IMR-90 (cell line): ENCODE measurements around the gene ANKRD40. TPM values are rescaled to one million over a fixed set of nuclear protein-coding genes. Genes with fewer than 3 reads are reported as not detected.

Source experiments
- ATAC-seq: fragments of 200-7000 bp; cut with Tn5 transposase; 2 replicates; pipeline ENCODE4 v1.9.1; 2020; ENCODE audit warnings: low read depth, mild to moderate bottlenecking, moderate library complexity
- BruUV-seq: library from RNA; stranded (reverse); fragments of 400-500 nt; replicated peaks from 2 replicates; lab custom pipeline; 2021; lab: Mats Ljungman, UMichigan
- CTCF ChIA-PET: fragments of 300-600 bp; formaldehyde crosslinking; extraction: SDS; loops from one replicate; lab custom pipeline; 2021; ENCODE audit warnings: antibody characterized with exemption; lab: Yijun Ruan, JAX
- POLR2A ChIA-PET: fragments of 300-600 bp; sonication (Branson Sonifier 250); formaldehyde crosslinking; loops from one replicate; lab custom pipeline; 2022; ENCODE audit warnings: antibody characterized with exemption; ENCODE audit not compliant: unreplicated experiment; lab: Charles Lee
- DNase-seq: peaks from one replicate; pipeline ENCODE4 v3.0.0; 2013
- H2AFZ ChIP-seq: replicated peaks from 2 replicates; pipeline ENCODE3; 2013; ENCODE audit warnings: low read length, mild to moderate bottlenecking; ENCODE audit not compliant: poor library complexity
- H2AK5ac ChIP-seq: 2 replicates; pipeline ENCODE4 v1.6.1; 2013; ENCODE audit warnings: low read depth, low read length, inconsistent platforms
- H2AK9ac ChIP-seq: replicated peaks from 2 replicates; pipeline ENCODE3; 2013; ENCODE audit warnings: mild to moderate bottlenecking, low read depth, low read length, moderate library complexity; ENCODE audit not compliant: poor library complexity
- H2BK120ac ChIP-seq: 2 replicates; pipeline ENCODE4 v1.6.1; 2013; ENCODE audit warnings: low read depth, low read length, inconsistent platforms
- H2BK15ac ChIP-seq: 3 replicates; pipeline ENCODE4 v1.6.1; 2013; ENCODE audit warnings: low read depth, low read length, inconsistent platforms
- H2BK20ac ChIP-seq: 2 replicates; pipeline ENCODE4 v1.6.1; 2013; ENCODE audit warnings: low read depth, mild to moderate bottlenecking, inconsistent platforms, low read length, moderate library complexity
- H2BK5ac ChIP-seq: 2 replicates; pipeline ENCODE4 v1.6.1; 2013; ENCODE audit warnings: mild to moderate bottlenecking, low read depth, low read length, inconsistent platforms; ENCODE audit not compliant: poor library complexity, severe bottlenecking
- H3K14ac ChIP-seq: replicated peaks from 2 replicates; pipeline ENCODE4 v1.6.1; 2013; ENCODE audit warnings: low read depth, low read length, inconsistent platforms
- H3K18ac ChIP-seq: 2 replicates; pipeline ENCODE4 v1.6.1; 2013; ENCODE audit warnings: low read depth, low read length, control low read depth
- H3K23ac ChIP-seq: 2 replicates; pipeline ENCODE4 v1.6.1; 2013; ENCODE audit warnings: low read depth, low read length, inconsistent platforms
- H3K27ac ChIP-seq: 2 replicates; pipeline ENCODE4 v1.5.1; 2013; ENCODE audit warnings: mild to moderate bottlenecking, control low read depth, low read length; ENCODE audit not compliant: insufficient read depth
- H3K27me3 ChIP-seq: 2 replicates; pipeline ENCODE4 v1.6.1; 2013; ENCODE audit warnings: low read length; ENCODE audit not compliant: control insufficient read depth, insufficient read depth
- H3K36me3 ChIP-seq: 2 replicates; pipeline ENCODE4 v1.6.1; 2013; ENCODE audit warnings: low read length, mixed read lengths; ENCODE audit not compliant: control insufficient read depth, insufficient read depth
- H3K4ac ChIP-seq: 2 replicates; pipeline ENCODE4 v1.6.1; 2013; ENCODE audit warnings: low read depth, low read length, inconsistent platforms
- H3K4me1 ChIP-seq: 2 replicates; pipeline ENCODE4 v1.6.1; 2013; ENCODE audit warnings: low read length, mixed read lengths; ENCODE audit not compliant: control insufficient read depth, insufficient read depth
- H3K4me2 ChIP-seq: 2 replicates; pipeline ENCODE4 v1.6.1; 2013; ENCODE audit warnings: low read depth, mild to moderate bottlenecking, control low read depth, low read length, moderate library complexity
- H3K4me3 ChIP-seq: 2 replicates; pipeline ENCODE4 v1.5.1; 2013; ENCODE audit warnings: low read depth, mild to moderate bottlenecking, control low read depth, low read length, moderate library complexity; ENCODE audit not compliant: insufficient read depth
- H3K56ac ChIP-seq: 2 replicates; pipeline ENCODE4 v1.6.1; 2013; ENCODE audit warnings: low read length, inconsistent platforms; ENCODE audit not compliant: insufficient read depth; ENCODE audit errors: extremely low read depth
- H3K79me1 ChIP-seq, 2 experiments: 2 replicates each; pipeline ENCODE4 v1.6.1; 2013; ENCODE audit warnings: low read length in 2 of 2, inconsistent platforms in 1 of 2, low read depth in 1 of 2
- H3K9ac ChIP-seq: 2 replicates; pipeline ENCODE4 v1.6.1; 2013; ENCODE audit warnings: low read depth, low read length, control low read depth
- H3K9me1 ChIP-seq: 2 replicates; pipeline ENCODE4 v1.6.1; 2013; ENCODE audit warnings: low read length, inconsistent platforms; ENCODE audit not compliant: insufficient read depth
- H3K9me3 ChIP-seq: 2 replicates; pipeline ENCODE4 v1.6.1; 2013; ENCODE audit warnings: low read length; ENCODE audit not compliant: control insufficient read depth, insufficient read depth
- H4K20me1 ChIP-seq: 2 replicates; pipeline ENCODE4 v1.6.1; 2013; ENCODE audit warnings: low read length, inconsistent platforms; ENCODE audit not compliant: insufficient read depth
- H4K5ac ChIP-seq: 2 replicates; pipeline ENCODE4 v1.6.1; 2013; ENCODE audit warnings: mild to moderate bottlenecking, low read depth, low read length, control low read depth
- H4K8ac ChIP-seq, 2 experiments: 2 replicates each; pipeline ENCODE4 v1.6.1; 2013; ENCODE audit warnings: low read depth in 2 of 2, low read length in 2 of 2, control low read depth in 1 of 2, inconsistent platforms in 1 of 2
- H4K91ac ChIP-seq: 2 replicates; pipeline ENCODE4 v1.6.1; 2013; ENCODE audit warnings: low read depth, low read length, inconsistent platforms; ENCODE audit not compliant: insufficient read depth
- BHLHE40 ChIP-seq: fragments of 150-350 bp; IDR thresholded peaks from 2 replicates; pipeline ENCODE4 v1.6.1; 2016; ENCODE audit warnings: mild to moderate bottlenecking, low read depth, low read length
- CEBPB ChIP-seq: IDR thresholded peaks from 2 replicates; pipeline ENCODE4 v1.6.1; 2012; ENCODE audit warnings: low read depth, low read length, improper control_type of control experiment
- CHD1 ChIP-seq: IDR thresholded peaks from 2 replicates; pipeline ENCODE4 v1.6.1; 2012; ENCODE audit warnings: low read depth, low read length, improper control_type of control experiment
- CTCF ChIP-seq: conservative IDR thresholded peaks from 2 replicates; pipeline ENCODE4 v1.5.1; 2012; ENCODE audit warnings: mild to moderate bottlenecking, low read depth, low read length, improper control_type of control experiment
- FOS ChIP-seq: fragments of 150-350 bp; IDR thresholded peaks from 2 replicates; pipeline ENCODE4 v1.6.1; 2016; ENCODE audit warnings: low read depth, low read length
- MAZ ChIP-seq: IDR thresholded peaks from 2 replicates; pipeline ENCODE4 v1.6.1; 2012; ENCODE audit warnings: low read depth, mild to moderate bottlenecking, low read length, improper control_type of control experiment, moderate library complexity, borderline replicate concordance
- MXI1 ChIP-seq: IDR thresholded peaks from 2 replicates; pipeline ENCODE4 v1.6.1; 2012; ENCODE audit warnings: low read depth, mild to moderate bottlenecking, low read length, moderate library complexity, borderline replicate concordance
- NFE2L2 ChIP-seq: fragments of 150-350 bp; IDR thresholded peaks from 2 replicates; pipeline ENCODE4 v1.6.1; 2016; ENCODE audit warnings: low read depth, mild to moderate bottlenecking, low read length
- POLR2A ChIP-seq: IDR thresholded peaks from 2 replicates; pipeline ENCODE4 v1.6.1; 2012; ENCODE audit warnings: mild to moderate bottlenecking, low read depth, low read length
- RAD21 ChIP-seq: IDR thresholded peaks from 2 replicates; pipeline ENCODE4 v1.6.1; 2012; ENCODE audit warnings: low read length, improper control_type of control experiment
- RFX5 ChIP-seq: IDR thresholded peaks from 2 replicates; pipeline ENCODE4 v1.8.0; 2012; ENCODE audit warnings: low read depth, mild to moderate bottlenecking, low read length, moderate library complexity
- WGBS, 2 experiments: methylation state at CpG; one replicate each; pipeline versions ENCODE4 v1.1.5 to v1.1.7; 2013; ENCODE audit warnings: missing lambda C conversion rate in 2 of 2; ENCODE audit not compliant: insufficient read length in 1 of 2; ENCODE audit errors: extremely low coverage in 2 of 2; 5-methylcytosine and 5-hydroxymethylcytosine counted together
- dilution Hi-C: fragments of 300-500 bp; cut with HindIII; formaldehyde crosslinking; loops from one replicate; pipeline ENCODE4 v1.14.3; 2018; ENCODE audit warnings: low sequenced_read_pairs; ENCODE audit not compliant: unreplicated experiment
- in situ Hi-C: fragments of 300-500 bp; cut with MboI; formaldehyde crosslinking; loops from 3 replicates; pipeline ENCODE4 v1.14.3; 2019; ENCODE audit warnings: low sequenced_read_pairs, inconsistent platforms, mixed read lengths
- intact Hi-C: fragments of 100-400 bp; cut with micrococcal nuclease; formaldehyde crosslinking; loops from 2 replicates; pipeline ENCODE4 v1.10.0; 2022
- polyA plus RNA-seq, 3 experiments: library from polyadenylated mRNA; depleted of rRNA; stranded (reverse); fragments of >200 nt; gene quantifications; 2 replicates each; pipeline ENCODE4 v1.2.3, GENCODE V29; 2012; ENCODE audit warnings: low replicate concordance in 1 of 3
- total RNA-seq: library from RNA; depleted of rRNA; stranded (reverse); fragments of >200 nt; gene quantifications from 2 replicates; pipeline ENCODE4 v1.2.3, GENCODE V29; 2012

Gene ANKRD40
- total and polyA plus RNA-seq, 2 of the 4 experiments (the other 2 are of a cell fraction), result 23.4 to 35.8 TPM

GRCh38 chr17:50731575-50732460, 24.1 kb upstream of the ANKRD40 start:
- Histone ChIP-seq H2AK5ac (no peak overlapping the region), H2BK15ac (no peak overlapping the region), H3K14ac (no peak overlapping the region), H3K9me1 (peaks cover 21% of the 10 kb centered on the region), H4K8ac (no peak overlapping the region), H3K23ac (peak overlapping the region; percentile 3), H3K4ac (no peak overlapping the region), H2BK120ac (no peak overlapping the region), H3K4me2 (no peak overlapping the region), H2BK20ac (no peak overlapping the region), H3K36me3 (no peaks in the 10 kb centered on the region), H2AFZ (no peak overlapping the region), H3K9ac (no peak overlapping the region), H2BK5ac (no peak overlapping the region), H3K9me3 (no peaks in the 10 kb centered on the region), H3K4me1 (peaks cover 10% of the 10 kb centered on the region), H4K91ac (no peak overlapping the region), H3K56ac (no peak overlapping the region), H3K27ac (no peak overlapping the region), H4K5ac (no peak overlapping the region), H3K79me1 (peaks cover 0 to 52% of the 10 kb centered on the region in 2 experiments; a peak in 3 of 4 replicates), H4K20me1 (peaks cover 93% of the 10 kb centered on the region), H3K4me3 (no peak overlapping the region), H3K18ac (no peak overlapping the region), H3K27me3 (no peaks in the 10 kb centered on the region), H2AK9ac (no peak overlapping the region)
- WGBS, 2 experiments, result no CpG with 5 or more reads among the region's 7 CpGs
- BruUV-seq, result TSS peak; percentile 12
- in situ Hi-C loops, result no loop called here
- ChIA-PET POLR2A (no interaction called here), CTCF (no interaction called here)
- dilution Hi-C loops, result no loop called here
- ATAC-seq (no peak), DNase-seq (no peak)
- no peak for TF ChIP-seq MXI1
- no peak for TF ChIP-seq CHD1
- TF ChIP-seq RAD21, result no peak
- no peak for TF ChIP-seq CTCF
- no peak for TF ChIP-seq NFE2L2
- no peak for TF ChIP-seq CEBPB
- TF ChIP-seq FOS, result no peak
- TF ChIP-seq RFX5, result no peak
- no peak for TF ChIP-seq BHLHE40
- no peak for TF ChIP-seq MAZ
- no peak for TF ChIP-seq POLR2A
- intact Hi-C loops, result no loop called here
